Fibroblast of lung (primary cell): ENCODE data around the gene HERC3. TPM values are rescaled to one million over a fixed set of nuclear protein-coding genes. Genes with fewer than 3 reads are reported as not detected.

Experiments used
- DNase-seq, 2 donors: peaks; one replicate each; pipeline versions ENCODE4 v3.0.0 to v3.0.0-alpha.2; 2010; ENCODE audit warnings: low read depth in 2 of 2
- H2AFZ ChIP-seq: 2 replicates; pipeline ENCODE4 v1.5.1; 2012; ENCODE audit warnings: low read length, control low read depth, inconsistent platforms
- H3K27ac ChIP-seq: 2 replicates; pipeline ENCODE4 v1.5.1; 2011; ENCODE audit warnings: low read length, control low read depth; ENCODE audit not compliant: insufficient read depth
- H3K27me3 ChIP-seq: 2 replicates; pipeline ENCODE4 v1.5.1; 2011; ENCODE audit warnings: mild to moderate bottlenecking, low read length; ENCODE audit not compliant: control insufficient read depth, insufficient read depth
- H3K36me3 ChIP-seq: 2 replicates; pipeline ENCODE4 v1.5.1; 2011; ENCODE audit warnings: low read length; ENCODE audit not compliant: control insufficient read depth, insufficient read depth
- H3K4me1 ChIP-seq: 2 replicates; pipeline ENCODE4 v1.5.1; 2011; ENCODE audit warnings: low read length; ENCODE audit not compliant: control insufficient read depth, insufficient read depth; ENCODE audit errors: extremely low read depth
- H3K4me2 ChIP-seq: 2 replicates; pipeline ENCODE4 v1.5.1; 2011; ENCODE audit warnings: low read length, control low read depth; ENCODE audit not compliant: insufficient read depth; ENCODE audit errors: extremely low read depth
- H3K4me3 ChIP-seq, 4 experiments: fragments of 200-600 bp in 1 of 4; sonication (generic) in 1 of 4; replicated peaks in 1 of 4; 2 replicates each; pipeline ENCODE4 v1.5.1; 2011 to 2016; ENCODE audit warnings: low read length in 4 of 4, low read depth in 3 of 4, mild to moderate bottlenecking in 3 of 4, control low read depth in 2 of 4, inconsistent platforms in 1 of 4, mixed read lengths in 1 of 4; ENCODE audit not compliant: insufficient read depth in 1 of 4; ENCODE audit errors: control extremely low read depth in 1 of 4
- H3K79me2 ChIP-seq: 2 replicates; pipeline ENCODE4 v1.5.1; 2012; ENCODE audit warnings: mild to moderate bottlenecking, low read length, inconsistent platforms; ENCODE audit not compliant: control insufficient read depth, insufficient read depth
- H3K9ac ChIP-seq: 2 replicates; pipeline ENCODE4 v1.5.1; 2011; ENCODE audit warnings: mild to moderate bottlenecking, low read length, control low read depth; ENCODE audit not compliant: insufficient read depth
- H3K9me3 ChIP-seq: 2 replicates; pipeline ENCODE4 v1.5.1; 2012; ENCODE audit warnings: low read depth, low read length; ENCODE audit not compliant: control insufficient read depth, insufficient read depth
- H4K20me1 ChIP-seq: 2 replicates; pipeline ENCODE4 v1.5.1; 2011; ENCODE audit warnings: low read length; ENCODE audit not compliant: control insufficient read depth, insufficient read depth; ENCODE audit errors: extremely low read depth
- EZH2 ChIP-seq: IDR thresholded peaks from 2 replicates; pipeline ENCODE4 v1.5.1; 2012; ENCODE audit warnings: low read length, control low read depth, mild to moderate bottlenecking; ENCODE audit errors: missing control alignments
- polyA plus RNA-seq, 2 donors: library from polyadenylated mRNA; depleted of rRNA in 1 of 2; stranded (reverse) in 1 of 2; unstranded in 1 of 2; fragments of >200 nt; gene quantifications; 2 replicates each; pipeline ENCODE4 v1.2.1, GENCODE V29; 2011 to 2012; ENCODE audit warnings: missing spikeins in 1 of 2
- total RNA-seq: library from RNA; depleted of rRNA; stranded (reverse); fragments of >200 nt; gene quantifications from 2 replicates; pipeline ENCODE4 v1.2.1, GENCODE V29; 2014
- TF ChIP-seq, protein P1 (sequence below), 2 donors: IDR thresholded peaks in 1 of 2; conservative IDR thresholded peaks in 1 of 2; 1 replicate in 1 of 2; 2 replicates in 1 of 2; pipeline ENCODE4 v1.5.1; 2011 to 2012; ENCODE audit warnings: low read length in 2 of 2, control low read depth in 1 of 2, inconsistent platforms in 1 of 2, low read depth in 1 of 2, mild to moderate bottlenecking in 1 of 2

Gene HERC3
- total and polyA plus RNA-seq, 2 donors (not counting 1 experiment from before 2014, with no cell fraction given), result 24.5 to 27.6 TPM

DNA sequence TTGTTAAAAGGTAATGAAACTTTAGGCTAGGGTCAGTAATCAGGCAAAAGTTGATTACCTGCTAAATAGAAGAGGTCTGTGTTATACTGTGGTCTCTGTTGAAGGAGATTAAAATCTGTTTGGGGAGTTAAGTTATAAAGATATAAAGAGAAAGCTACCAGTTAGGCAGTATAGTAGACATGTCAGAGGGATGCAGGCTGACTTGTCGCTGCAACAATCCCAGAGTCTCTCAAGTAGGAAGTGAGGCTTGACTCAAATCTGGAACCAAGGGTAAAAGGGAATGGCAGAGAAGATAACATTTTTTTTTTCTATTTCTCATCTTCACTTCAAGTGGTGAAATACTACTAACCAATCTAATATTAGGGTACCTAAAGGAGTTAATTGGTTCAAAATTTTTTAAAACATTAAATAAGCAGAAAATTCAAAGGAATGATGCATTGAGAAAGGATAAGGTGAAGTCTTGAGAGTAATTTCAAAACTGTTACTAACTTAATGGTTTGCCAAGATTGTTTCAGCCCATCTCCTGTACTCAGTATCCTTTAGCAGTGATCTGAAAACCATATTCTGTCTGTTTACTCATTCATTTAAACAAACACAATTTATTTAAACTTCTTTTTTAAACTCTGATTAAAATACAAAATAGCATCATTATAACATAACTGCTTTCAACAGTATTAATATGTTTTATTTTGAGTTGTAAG, 12.8 kb downstream of the HERC3 start:
- H3K27me3 ChIP-seq, result no peaks in the 10 kb centered on the region
- no peaks in the 10 kb centered on the region for H4K20me1 ChIP-seq
- H3K9ac ChIP-seq, result no peak overlapping the region
- no peaks in the 10 kb centered on the region for H3K4me1 ChIP-seq
- H3K4me2 ChIP-seq, result no peak overlapping the region
- no peaks in the 10 kb centered on the region for H3K9me3 ChIP-seq
- no peak for TF ChIP-seq EZH2
- TF ChIP-seq, protein P1, sequence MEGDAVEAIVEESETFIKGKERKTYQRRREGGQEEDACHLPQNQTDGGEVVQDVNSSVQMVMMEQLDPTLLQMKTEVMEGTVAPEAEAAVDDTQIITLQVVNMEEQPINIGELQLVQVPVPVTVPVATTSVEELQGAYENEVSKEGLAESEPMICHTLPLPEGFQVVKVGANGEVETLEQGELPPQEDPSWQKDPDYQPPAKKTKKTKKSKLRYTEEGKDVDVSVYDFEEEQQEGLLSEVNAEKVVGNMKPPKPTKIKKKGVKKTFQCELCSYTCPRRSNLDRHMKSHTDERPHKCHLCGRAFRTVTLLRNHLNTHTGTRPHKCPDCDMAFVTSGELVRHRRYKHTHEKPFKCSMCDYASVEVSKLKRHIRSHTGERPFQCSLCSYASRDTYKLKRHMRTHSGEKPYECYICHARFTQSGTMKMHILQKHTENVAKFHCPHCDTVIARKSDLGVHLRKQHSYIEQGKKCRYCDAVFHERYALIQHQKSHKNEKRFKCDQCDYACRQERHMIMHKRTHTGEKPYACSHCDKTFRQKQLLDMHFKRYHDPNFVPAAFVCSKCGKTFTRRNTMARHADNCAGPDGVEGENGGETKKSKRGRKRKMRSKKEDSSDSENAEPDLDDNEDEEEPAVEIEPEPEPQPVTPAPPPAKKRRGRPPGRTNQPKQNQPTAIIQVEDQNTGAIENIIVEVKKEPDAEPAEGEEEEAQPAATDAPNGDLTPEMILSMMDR (conservative IDR thresholded peaks at IDR 0.05 in 1 of 2, IDR thresholded peaks at IDR 0.05 in 1 of 2; ENCODE audit: low read depth in 1 of 2, low read length in 2 of 2), result no peak
- H3K4me3 ChIP-seq, result no peak overlapping the region
- peaks cover 2% of the 10 kb centered on the region for H3K79me2 ChIP-seq
- DNase-seq, result no peak
- no peak overlapping the region for H3K27ac ChIP-seq
- H2AFZ ChIP-seq, result no peak overlapping the region
- H3K36me3 ChIP-seq, result peaks cover 4% of the 10 kb centered on the region

DNA sequence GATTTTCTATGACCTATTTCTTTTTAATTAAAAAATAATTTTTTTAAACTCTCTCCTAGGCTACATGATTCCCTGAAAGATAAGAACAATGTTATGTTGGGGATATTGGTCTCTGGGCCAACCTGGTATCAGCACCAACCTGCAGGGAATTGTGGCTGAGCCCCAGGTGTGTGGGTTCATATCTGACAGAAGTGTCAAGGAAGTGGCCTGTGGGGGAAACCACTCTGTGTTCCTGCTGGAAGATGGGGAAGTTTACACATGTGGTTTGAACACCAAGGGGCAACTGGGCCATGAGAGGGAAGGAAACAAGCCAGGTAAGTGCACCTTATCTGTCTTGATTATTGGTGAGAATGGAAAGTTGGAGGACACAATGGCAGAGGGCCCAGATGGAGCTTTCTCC, 13.5 kb downstream of the HERC3 start:
- TF ChIP-seq, protein P1 (conservative IDR thresholded peaks at IDR 0.05 in 1 of 2, IDR thresholded peaks at IDR 0.05 in 1 of 2; ENCODE audit: low read depth in 1 of 2, low read length in 2 of 2), result no peak
- TF ChIP-seq EZH2, result no peak
- peaks cover 2% of the 10 kb centered on the region for H3K79me2 ChIP-seq

DNA sequence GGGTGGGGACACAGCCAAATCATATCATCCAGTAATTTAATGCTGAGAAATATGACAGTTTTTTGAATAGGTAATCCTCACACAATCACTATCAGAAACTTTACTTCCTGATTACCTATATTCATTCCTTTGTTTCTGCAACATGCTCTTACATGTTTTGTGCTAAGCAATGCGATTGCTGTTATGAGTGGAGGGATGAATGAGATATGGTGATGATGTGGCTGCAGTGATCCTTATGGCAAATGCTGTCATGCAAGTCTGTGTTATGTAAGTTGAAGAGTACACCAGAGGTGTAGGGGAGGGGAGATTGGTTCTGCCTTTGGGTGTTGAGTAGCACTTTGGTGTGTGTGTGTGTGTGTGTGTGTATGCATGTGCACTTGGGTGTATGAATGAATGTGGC, 14.6 kb downstream of the HERC3 start:
- Histone ChIP-seq H3K9me3 (no peaks in the 10 kb centered on the region), H3K27me3 (no peaks in the 10 kb centered on the region), H3K36me3 (peaks cover 4% of the 10 kb centered on the region), H3K9ac (no peak overlapping the region), H3K79me2 (peaks cover 2% of the 10 kb centered on the region), H3K4me1 (peaks cover 13% of the 10 kb centered on the region), H4K20me1 (no peaks in the 10 kb centered on the region), H3K4me2 (no peak overlapping the region), H3K4me3 (no peak overlapping the region), H2AFZ (no peak overlapping the region), H3K27ac (no peak overlapping the region)
- no peak for DNase-seq
- TF ChIP-seq, protein P1 (conservative IDR thresholded peaks at IDR 0.05 in 1 of 2, IDR thresholded peaks at IDR 0.05 in 1 of 2; ENCODE audit: low read depth in 1 of 2, low read length in 2 of 2), result no peak
- TF ChIP-seq EZH2, result no peak

More for the DNA sequence above, 13.5 kb downstream of the HERC3 start:
- DNase-seq, result no peak
- Histone ChIP-seq H4K20me1 (no peaks in the 10 kb centered on the region), H3K4me2 (no peak overlapping the region), H3K9ac (no peak overlapping the region), H3K4me1 (peaks cover 5% of the 10 kb centered on the region), H3K9me3 (no peaks in the 10 kb centered on the region), H3K27ac (no peak overlapping the region), H2AFZ (no peak overlapping the region), H3K27me3 (no peaks in the 10 kb centered on the region), H3K36me3 (peaks cover 4% of the 10 kb centered on the region), H3K4me3 (no peak overlapping the region)
